Transverse colon (tissue), 4 donors: ENCODE measurements around the gene TMBIM6. TPM values are rescaled to one million over a fixed set of nuclear protein-coding genes. Genes with fewer than 3 reads are reported as not detected.

Source experiments
- DNase-seq: peaks from one replicate; pipeline ENCODE4 v3.0.0-alpha.2; 2019
- H3K27ac ChIP-seq, 4 donors: fragments of 200-600 bp; sonication (generic); 2 replicates each; pipeline ENCODE4 v1.5.1; 2016 to 2018; ENCODE audit warnings: inconsistent platforms in 4 of 4
- H3K27me3 ChIP-seq: fragments of 200-600 bp; sonication (generic); 2 replicates; pipeline ENCODE4 v1.5.1; 2017; ENCODE audit warnings: inconsistent platforms
- H3K36me3 ChIP-seq, 4 donors: fragments of 200-600 bp; sonication (generic); 2 replicates each; pipeline ENCODE4 v1.5.1; 2017 to 2019; ENCODE audit warnings: inconsistent platforms in 4 of 4
- H3K4me1 ChIP-seq, 4 donors: fragments of 200-600 bp; sonication (generic); 2 replicates each; pipeline ENCODE4 v1.5.1; 2017 to 2020; ENCODE audit warnings: inconsistent platforms in 4 of 4
- H3K4me3 ChIP-seq, 4 donors: fragments of 200-600 bp; sonication (generic); 1 replicate in 1 of 4; 2 replicates in 3 of 4; pipeline versions ENCODE4 v1.5.1 to v1.6.1; 2017 to 2019; ENCODE audit warnings: inconsistent platforms in 4 of 4
- H3K9me3 ChIP-seq, 2 donors: fragments of 200-600 bp; sonication (generic); 2 replicates each; pipeline ENCODE4 v1.5.1; 2017 to 2019; ENCODE audit warnings: inconsistent platforms in 2 of 2
- EP300 ChIP-seq: sonication (generic); formaldehyde crosslinking; IDR thresholded peaks from one replicate; pipeline ENCODE4 v1.6.1; 2017; ENCODE audit warnings: antibody characterized with exemption, low read depth
- POLR2A ChIP-seq: fragments of 450-650 bp; IDR thresholded peaks from one replicate; pipeline ENCODE4 v1.6.1; 2016; ENCODE audit warnings: antibody characterized with exemption, mild to moderate bottlenecking, moderate library complexity
- POLR2AphosphoS5 ChIP-seq, 3 donors: sonication (generic); formaldehyde crosslinking; IDR thresholded peaks; one replicate each; pipeline ENCODE4 v1.6.1; 2016; ENCODE audit warnings: antibody characterized with exemption in 3 of 3
- WGBS, 2 donors: methylation state at CpG; one replicate each; pipeline ENCODE4 v1.1.5; 2018; ENCODE audit warnings: low coverage in 1 of 2; 5-methylcytosine and 5-hydroxymethylcytosine counted together
- in situ Hi-C, 4 donors: fragments of 200-750 bp; cut with MboI; loops; one replicate each; pipeline versions ENCODE4 v1.15.0 to v1.15.1; 2017; ENCODE audit warnings: low sequenced_read_pairs in 3 of 4, low pct_ligation_motif_present in 1 of 4, low pct_unique_long_range_greater_than_20kb in 1 of 4
- intact Hi-C: fragments of 100-400 bp; cut with DNase I; formaldehyde crosslinking; loops from one replicate; pipeline ENCODE4 v1.15.1; 2023; ENCODE audit warnings: low total_unique reads
- total RNA-seq, 4 donors: library from RNA; depleted of rRNA; stranded (reverse); fragments of >200 nt; gene quantifications; one replicate each; pipeline ENCODE4 v1.1.0, GENCODE V29; 2016
- TF ChIP-seq, protein P1 (sequence below), 5 experiments: fragments of 200-600 bp in 3 of 5; fragments of 450-650 bp in 2 of 5; sonication (generic) in 3 of 5; IDR thresholded peaks; 1 replicate in 2 of 5; 2 replicates in 3 of 5; pipeline ENCODE4 v1.5.1; 2016 to 2017; ENCODE audit warnings: antibody characterized with exemption in 5 of 5, inconsistent platforms in 3 of 5, mild to moderate bottlenecking in 2 of 5, moderate library complexity in 1 of 5

TMBIM6 gene
- total RNA-seq, 4 donors from 2014 or later, result 234 to 709 (median 558) TPM

DNA sequence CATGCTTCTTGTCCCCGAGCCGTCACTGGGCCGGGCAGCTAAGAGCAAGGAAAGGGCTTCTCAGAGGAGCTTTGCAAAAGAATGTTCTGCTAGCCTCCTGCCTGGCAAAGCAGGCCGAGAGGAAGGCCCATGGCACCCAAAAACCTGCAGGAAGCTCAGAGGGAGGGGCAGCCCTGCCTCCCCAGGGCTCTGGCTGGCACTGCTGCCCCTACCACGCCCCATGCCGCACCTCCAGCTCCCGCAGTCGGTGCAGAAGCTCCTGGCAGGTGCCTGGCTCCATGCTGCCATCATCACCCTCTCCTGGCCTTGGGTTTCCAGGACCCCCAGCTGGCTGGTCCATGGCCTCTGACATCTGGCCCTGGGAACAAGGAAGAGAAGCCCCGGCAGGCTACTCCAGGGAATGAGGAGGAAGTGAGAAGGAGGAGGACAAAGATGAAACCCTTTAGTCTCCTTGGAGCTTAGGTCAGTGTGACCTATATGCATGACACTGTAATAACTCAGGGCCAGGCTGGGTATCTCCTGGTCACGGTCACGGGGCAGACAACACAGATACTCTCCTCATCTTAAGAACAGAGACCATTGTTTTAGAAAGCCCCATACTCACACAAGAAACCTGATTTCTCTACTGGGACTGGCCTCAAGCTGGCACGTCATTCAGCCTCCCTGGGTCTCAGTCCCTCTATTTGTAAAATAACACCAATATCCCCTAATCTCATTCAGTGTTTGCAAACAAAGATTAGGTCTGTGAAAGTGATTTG, 62.5 kb downstream of the TMBIM6 start:
- TF ChIP-seq EP300 (no peak), POLR2A (no peak), POLR2AphosphoS5 (IDR thresholded peaks at IDR 0.05) (no peak)
- TF ChIP-seq, protein P1, sequence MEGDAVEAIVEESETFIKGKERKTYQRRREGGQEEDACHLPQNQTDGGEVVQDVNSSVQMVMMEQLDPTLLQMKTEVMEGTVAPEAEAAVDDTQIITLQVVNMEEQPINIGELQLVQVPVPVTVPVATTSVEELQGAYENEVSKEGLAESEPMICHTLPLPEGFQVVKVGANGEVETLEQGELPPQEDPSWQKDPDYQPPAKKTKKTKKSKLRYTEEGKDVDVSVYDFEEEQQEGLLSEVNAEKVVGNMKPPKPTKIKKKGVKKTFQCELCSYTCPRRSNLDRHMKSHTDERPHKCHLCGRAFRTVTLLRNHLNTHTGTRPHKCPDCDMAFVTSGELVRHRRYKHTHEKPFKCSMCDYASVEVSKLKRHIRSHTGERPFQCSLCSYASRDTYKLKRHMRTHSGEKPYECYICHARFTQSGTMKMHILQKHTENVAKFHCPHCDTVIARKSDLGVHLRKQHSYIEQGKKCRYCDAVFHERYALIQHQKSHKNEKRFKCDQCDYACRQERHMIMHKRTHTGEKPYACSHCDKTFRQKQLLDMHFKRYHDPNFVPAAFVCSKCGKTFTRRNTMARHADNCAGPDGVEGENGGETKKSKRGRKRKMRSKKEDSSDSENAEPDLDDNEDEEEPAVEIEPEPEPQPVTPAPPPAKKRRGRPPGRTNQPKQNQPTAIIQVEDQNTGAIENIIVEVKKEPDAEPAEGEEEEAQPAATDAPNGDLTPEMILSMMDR (IDR thresholded peaks at IDR 0.05), result no peak
- H3K27me3 ChIP-seq, result no peaks in the 10 kb centered on the region
- H3K9me3 ChIP-seq, result no peaks in the 10 kb centered on the region
- no peak overlapping the region for H3K27ac ChIP-seq
- WGBS, 2 donors, result 67 to 92% methylated on average over 2 to 12 of the region's 12 CpGs
- no peak for DNase-seq
- H3K4me3 ChIP-seq, result no peak overlapping the region
- in situ Hi-C loops (no loop called here), intact Hi-C loops (no loop called here)
- H3K4me1 ChIP-seq, result peaks cover 0 to 7% (median 0%) of the 10 kb centered on the region in 4 donors
- no peaks in the 10 kb centered on the region for H3K36me3 ChIP-seq

DNA sequence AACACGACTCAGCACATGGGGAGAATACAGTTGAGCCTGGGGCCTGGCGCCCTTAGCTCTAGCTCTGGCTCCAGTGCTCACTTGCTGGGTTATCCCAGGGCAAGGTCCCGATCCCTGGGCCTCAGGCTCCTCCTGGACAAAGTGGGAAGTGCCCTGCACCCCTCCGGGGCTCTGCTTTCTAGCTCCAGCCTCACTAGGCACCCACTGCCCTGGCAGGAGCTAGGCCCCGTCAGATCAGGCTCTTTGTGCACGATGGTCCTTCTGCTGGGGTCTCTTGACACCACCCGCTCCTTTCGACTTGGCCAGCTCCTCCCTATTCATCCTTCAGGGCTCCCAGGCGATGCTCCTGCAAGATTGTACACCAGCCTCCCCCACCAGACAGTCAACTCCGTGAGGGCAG, 63.5 kb downstream of the TMBIM6 start:
- H3K27ac ChIP-seq, result no peak overlapping the region
- no peak overlapping the region for H3K4me3 ChIP-seq
- no peaks in the 10 kb centered on the region for H3K9me3 ChIP-seq
- DNase-seq, result no peak
- H3K27me3 ChIP-seq, result no peaks in the 10 kb centered on the region
- 88% methylated on average over 8 of the region's 10 CpGs; no CpG with 5 or more reads in 1 of the 2 donors for WGBS, 2 donors
- intact Hi-C loops, result no loop called here
- TF ChIP-seq POLR2A (no peak), EP300 (no peak), POLR2AphosphoS5 (IDR thresholded peaks at IDR 0.05) (no peak)
- TF ChIP-seq, protein P1 (IDR thresholded peaks at IDR 0.05), result no peak
- H3K4me1 ChIP-seq, result peaks cover 0 to 16% (median 5%) of the 10 kb centered on the region in 4 donors
- H3K36me3 ChIP-seq, result no peaks in the 10 kb centered on the region
- in situ Hi-C loops, result no loop called here

DNA sequence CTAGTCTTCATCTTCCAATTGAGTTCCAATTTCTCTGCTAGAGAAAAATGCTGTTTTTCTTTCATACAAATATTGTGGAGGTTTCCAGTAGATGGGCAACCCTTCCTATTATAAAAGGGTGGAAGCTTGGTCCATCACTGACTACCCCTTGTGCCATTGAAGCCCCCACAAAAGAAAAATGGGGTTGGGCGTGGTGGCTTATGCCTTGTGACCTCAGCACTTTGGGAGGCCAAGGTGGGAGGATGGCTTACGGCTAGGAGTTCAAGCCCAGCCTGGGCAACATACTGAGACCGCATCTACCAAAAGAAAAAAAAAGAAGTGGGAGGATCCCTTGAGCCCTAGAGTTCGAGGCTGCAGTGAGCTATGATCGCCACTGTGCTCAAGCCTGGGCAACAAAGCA, 64.1 kb downstream of the TMBIM6 start:
- no peaks in the 10 kb centered on the region for H3K9me3 ChIP-seq
- TF ChIP-seq POLR2A (no peak), EP300 (no peak), POLR2AphosphoS5 (IDR thresholded peaks at IDR 0.05) (no peak)
- TF ChIP-seq, protein P1 (IDR thresholded peaks at IDR 0.05), result no peak
- no peaks in the 10 kb centered on the region for H3K27me3 ChIP-seq
- intact Hi-C loops (no loop called here), in situ Hi-C loops (no loop called here)
- no peak for DNase-seq
- peaks cover 4 to 21% (median 11%) of the 10 kb centered on the region in 4 donors for H3K4me1 ChIP-seq
- H3K27ac ChIP-seq, result no peak overlapping the region
- H3K4me3 ChIP-seq, result no peak overlapping the region
- 90 to 100% methylated on average over 1 to 5 of the region's 5 CpGs for WGBS, 2 donors
- H3K36me3 ChIP-seq, result no peaks in the 10 kb centered on the region

DNA sequence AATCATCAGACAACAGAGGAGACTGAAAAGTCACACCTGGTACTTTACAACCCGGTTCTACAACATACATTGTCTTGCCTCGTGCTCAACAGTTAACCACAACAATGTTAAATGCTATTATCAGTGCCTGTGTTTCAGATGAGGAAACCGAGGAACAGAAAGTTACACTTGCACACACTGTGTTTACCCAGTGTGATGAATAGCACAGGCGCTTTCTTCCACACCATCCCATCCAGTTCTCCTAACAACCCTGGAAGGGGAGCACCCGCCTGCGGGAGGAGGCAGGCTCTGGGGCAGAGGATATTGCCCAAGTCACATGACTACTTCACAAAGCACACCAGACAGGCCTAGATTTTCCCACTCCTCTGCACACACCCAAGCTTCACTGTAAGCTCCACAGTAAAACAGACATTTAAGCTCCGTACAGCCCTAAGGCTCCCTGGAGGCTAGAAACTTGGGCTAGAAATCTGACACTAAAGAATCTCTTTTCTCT, 65.0 kb downstream of the TMBIM6 start:
- TF ChIP-seq EP300 (no peak), POLR2AphosphoS5 (IDR thresholded peaks at IDR 0.05) (no peak), POLR2A (no peak)
- TF ChIP-seq, protein P1 (IDR thresholded peaks at IDR 0.05), result no peak
- peaks cover 5 to 21% (median 11%) of the 10 kb centered on the region in 4 donors for H3K4me1 ChIP-seq
- DNase-seq, result no peak
- intact Hi-C loops (no loop called here), in situ Hi-C loops (no loop called here)
- H3K27me3 ChIP-seq, result no peaks in the 10 kb centered on the region
- H3K9me3 ChIP-seq, result no peaks in the 10 kb centered on the region
- no peaks in the 10 kb centered on the region for H3K36me3 ChIP-seq
- no peak overlapping the region for H3K4me3 ChIP-seq
- H3K27ac ChIP-seq, result no peak overlapping the region
- WGBS, 2 donors, result 63 to 67% methylated on average over 5 to 7 of the region's 7 CpGs
